T-helper 1 cell treated with Interleukin-12 subunit alpha and Interleukin-12 subunit beta and Interleukin-4 antibody, amounts not matched to agents 30 μg/mL and 1 μg/mL, for 36 hours (primary cell): ENCODE measurements around the gene GNG2.
A peak's percentile ranks its signal among the peaks of the same experiment; 100 is the strongest.

Experiments used
- H3K27ac Mint-ChIP-seq: one replicate; pipeline ENCODE4 v1.8.0; 2021; ENCODE audit warnings: mild to moderate bottlenecking, mixed read lengths
- H3K27me3 Mint-ChIP-seq: one replicate; pipeline ENCODE4 v1.8.0; 2021; ENCODE audit warnings: low read depth, mixed read lengths
- H3K36me3 Mint-ChIP-seq: one replicate; pipeline ENCODE4 v1.8.0; 2021; ENCODE audit warnings: low read depth, mixed read lengths
- H3K4me1 Mint-ChIP-seq: one replicate; pipeline ENCODE4 v1.8.0; 2021; ENCODE audit warnings: low read depth, mixed read lengths
- H3K4me3 Mint-ChIP-seq: one replicate; pipeline ENCODE4 v1.8.0; 2021; ENCODE audit warnings: mild to moderate bottlenecking, moderate library complexity, mixed read lengths
- H3K9me3 Mint-ChIP-seq: one replicate; pipeline ENCODE4 v1.8.0; 2021; ENCODE audit warnings: mixed read lengths

The GNG2 gene

GRCh38 chr14:51960866-51961265 is 100.5 kb downstream of the GNG2 start:
- H3K4me1 Mint-ChIP-seq = peaks cover 39% of the 10 kb centered on the region
- peaks cover 29% of the 10 kb centered on the region for H3K9me3 Mint-ChIP-seq
- no peak overlapping the region for H3K4me3 Mint-ChIP-seq
- no peaks in the 10 kb centered on the region for H3K27me3 Mint-ChIP-seq
- no peak overlapping the region for H3K27ac Mint-ChIP-seq
- H3K36me3 Mint-ChIP-seq = peaks cover 64% of the 10 kb centered on the region

GRCh38 chr14:51962711-51963110 is 102.3 kb downstream of the GNG2 start:
- Mint-ChIP-seq H3K27me3 (no peaks in the 10 kb centered on the region), H3K9me3 (peaks cover 22% of the 10 kb centered on the region), H3K36me3 (peaks cover 53% of the 10 kb centered on the region), H3K27ac (no peak overlapping the region), H3K4me3 (no peak overlapping the region), H3K4me1 (peaks cover 33% of the 10 kb centered on the region)

- Mint-ChIP-seq H3K27me3 (no peaks in the 10 kb centered on the region), H3K9me3 (peaks cover 19% of the 10 kb centered on the region), H3K27ac (no peak overlapping the region), H3K4me1 (peaks cover 33% of the 10 kb centered on the region), H3K36me3 (peaks cover 50% of the 10 kb centered on the region), H3K4me3 (no peak overlapping the region)
Observed at GRCh38 chr14:51963286-51963685, 102.9 kb downstream of the GNG2 start.

- Mint-ChIP-seq H3K27ac (no peak overlapping the region), H3K4me3 (no peak overlapping the region), H3K36me3 (peaks cover 27% of the 10 kb centered on the region), H3K9me3 (no peaks in the 10 kb centered on the region), H3K4me1 (peaks cover 13% of the 10 kb centered on the region), H3K27me3 (no peaks in the 10 kb centered on the region)
Observed at GRCh38 chr14:51967521-51967920, 107.1 kb downstream of the GNG2 start.

GRCh38 chr14:51969852-51970540 is 109.6 kb downstream of the GNG2 start:
- no peaks in the 10 kb centered on the region for H3K27me3 Mint-ChIP-seq
- no peak overlapping the region for H3K27ac Mint-ChIP-seq
- H3K36me3 Mint-ChIP-seq = peaks cover 17% of the 10 kb centered on the region
- H3K4me1 Mint-ChIP-seq = no peaks in the 10 kb centered on the region
- H3K9me3 Mint-ChIP-seq = no peaks in the 10 kb centered on the region
- H3K4me3 Mint-ChIP-seq = no peak overlapping the region

- Mint-ChIP-seq H3K4me1 (no peaks in the 10 kb centered on the region), H3K36me3 (peaks cover 9% of the 10 kb centered on the region), H3K9me3 (no peaks in the 10 kb centered on the region), H3K27ac (no peak overlapping the region), H3K4me3 (no peak overlapping the region), H3K27me3 (no peaks in the 10 kb centered on the region)
Observed at GRCh38 chr14:51972566-51972965, 112.2 kb downstream of the GNG2 start.

- Mint-ChIP-seq H3K9me3 (no peaks in the 10 kb centered on the region), H3K36me3 (no peaks in the 10 kb centered on the region), H3K27ac (no peak overlapping the region), H3K27me3 (no peaks in the 10 kb centered on the region), H3K4me1 (peaks cover 17% of the 10 kb centered on the region), H3K4me3 (no peak overlapping the region)
Observed at GRCh38 chr14:51977075-51977474, 116.7 kb downstream of the GNG2 start.

GRCh38 chr14:51978681-51979085 is 118.3 kb downstream of the GNG2 start:
- H3K4me3 Mint-ChIP-seq = no peak overlapping the region
- H3K36me3 Mint-ChIP-seq = no peaks in the 10 kb centered on the region
- H3K9me3 Mint-ChIP-seq = no peaks in the 10 kb centered on the region
- H3K27me3 Mint-ChIP-seq = no peaks in the 10 kb centered on the region
- peaks cover 17% of the 10 kb centered on the region for H3K4me1 Mint-ChIP-seq
- no peak overlapping the region for H3K27ac Mint-ChIP-seq

- Mint-ChIP-seq H3K27me3 (no peaks in the 10 kb centered on the region), H3K9me3 (no peaks in the 10 kb centered on the region), H3K27ac (no peak overlapping the region), H3K4me3 (no peak overlapping the region), H3K4me1 (peaks cover 17% of the 10 kb centered on the region), H3K36me3 (no peaks in the 10 kb centered on the region)
Observed at GRCh38 chr14:51979088-51979709, 118.8 kb downstream of the GNG2 start.

GRCh38 chr14:51981218-51981854 is 120.9 kb downstream of the GNG2 start:
- Mint-ChIP-seq H3K4me3 (no peak overlapping the region), H3K27me3 (no peaks in the 10 kb centered on the region), H3K9me3 (no peaks in the 10 kb centered on the region), H3K27ac (no peak overlapping the region), H3K4me1 (peaks cover 17% of the 10 kb centered on the region), H3K36me3 (no peaks in the 10 kb centered on the region)

GRCh38 chr14:51988221-51988620 is 127.8 kb downstream of the GNG2 start:
- Mint-ChIP-seq H3K27me3 (no peaks in the 10 kb centered on the region), H3K4me1 (peaks cover 26% of the 10 kb centered on the region), H3K4me3 (peak overlapping the region; percentile 98), H3K36me3 (peaks cover 17% of the 10 kb centered on the region), H3K9me3 (no peaks in the 10 kb centered on the region), H3K27ac (peak overlapping the region; percentile 94)

- peak within 1 kb of the TSS; percentile 94 for H3K27ac Mint-ChIP-seq
- H3K4me3 Mint-ChIP-seq = peak within 1 kb of the TSS; percentile 98
- H3K9me3 Mint-ChIP-seq = no peaks in the 10 kb centered on the region
- peaks cover 21% of the 10 kb centered on the region for H3K36me3 Mint-ChIP-seq
- H3K27me3 Mint-ChIP-seq = no peaks in the 10 kb centered on the region
- H3K4me1 Mint-ChIP-seq = peaks cover 33% of the 10 kb centered on the region
Observed at GRCh38 chr14:51989293-51990234, 129.2 kb downstream of the GNG2 start, which contains the start of gene RTRAF. TSS of gene RTRAF (plus strand) at chr14:51989546. CDS start at chr14:51989640, 94 bp downstream.

- H3K27me3 Mint-ChIP-seq = no peaks in the 10 kb centered on the region
- H3K27ac Mint-ChIP-seq = peak overlapping the region; percentile 94
- peaks cover 37% of the 10 kb centered on the region for H3K4me1 Mint-ChIP-seq
- peak overlapping the region; percentile 98 for H3K4me3 Mint-ChIP-seq
- no peaks in the 10 kb centered on the region for H3K9me3 Mint-ChIP-seq
- H3K36me3 Mint-ChIP-seq = peaks cover 28% of the 10 kb centered on the region
Observed at GRCh38 chr14:51990488-51990887, 130.1 kb downstream of the GNG2 start.

GRCh38 chr14:51993285-51993920 is 133.0 kb downstream of the GNG2 start:
- H3K36me3 Mint-ChIP-seq = peaks cover 46% of the 10 kb centered on the region
- no peaks in the 10 kb centered on the region for H3K9me3 Mint-ChIP-seq
- H3K4me1 Mint-ChIP-seq = peaks cover 43% of the 10 kb centered on the region
- no peaks in the 10 kb centered on the region for H3K27me3 Mint-ChIP-seq
- peak overlapping the region; percentile 58 for H3K27ac Mint-ChIP-seq
- H3K4me3 Mint-ChIP-seq = peak overlapping the region; percentile 32
